ENCODE data around the gene NPC1L1.
"Not testable (repeated sequence)": the region's sequence is repeated elsewhere in the genome, so short reads cannot be mapped to it uniquely, and the experiment has no call there.

Gene NPC1L1

GRCh38 chr7:44508328-44509030 is 32.7 kb downstream of the NPC1L1 start:
- TF ChIP-seq ZBTB21 (tag by site-specific recombination; IDR thresholded peaks at IDR 0.05) = no peak
- TF ChIP-seq ZNF658 (tag by site-specific recombination; IDR thresholded peaks at IDR 0.05) = no peak
- TF ChIP-seq ZNF776 (tag by site-specific recombination; IDR thresholded peaks at IDR 0.05; ENCODE audit: borderline replicate concordance) = no peak
- TF ChIP-seq ZNF202 (tag by site-specific recombination; IDR thresholded peaks at IDR 0.05; ENCODE audit: borderline replicate concordance) = no peak
- no peak for TF ChIP-seq ZNF366 (tag by site-specific recombination; conservative IDR thresholded peaks at IDR 0.05)
- TF ChIP-seq, protein P1, sequence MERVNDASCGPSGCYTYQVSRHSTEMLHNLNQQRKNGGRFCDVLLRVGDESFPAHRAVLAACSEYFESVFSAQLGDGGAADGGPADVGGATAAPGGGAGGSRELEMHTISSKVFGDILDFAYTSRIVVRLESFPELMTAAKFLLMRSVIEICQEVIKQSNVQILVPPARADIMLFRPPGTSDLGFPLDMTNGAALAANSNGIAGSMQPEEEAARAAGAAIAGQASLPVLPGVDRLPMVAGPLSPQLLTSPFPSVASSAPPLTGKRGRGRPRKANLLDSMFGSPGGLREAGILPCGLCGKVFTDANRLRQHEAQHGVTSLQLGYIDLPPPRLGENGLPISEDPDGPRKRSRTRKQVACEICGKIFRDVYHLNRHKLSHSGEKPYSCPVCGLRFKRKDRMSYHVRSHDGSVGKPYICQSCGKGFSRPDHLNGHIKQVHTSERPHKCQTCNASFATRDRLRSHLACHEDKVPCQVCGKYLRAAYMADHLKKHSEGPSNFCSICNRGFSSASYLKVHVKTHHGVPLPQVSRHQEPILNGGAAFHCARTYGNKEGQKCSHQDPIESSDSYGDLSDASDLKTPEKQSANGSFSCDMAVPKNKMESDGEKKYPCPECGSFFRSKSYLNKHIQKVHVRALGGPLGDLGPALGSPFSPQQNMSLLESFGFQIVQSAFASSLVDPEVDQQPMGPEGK (tag by site-specific recombination; IDR thresholded peaks at IDR 0.05) = no peak
- TF ChIP-seq ZNF621 (tag by site-specific recombination; IDR thresholded peaks at IDR 0.05) = no peak
- TF ChIP-seq GLIS2 (tag by site-specific recombination; IDR thresholded peaks at IDR 0.05) = no peak
- TF ChIP-seq, protein P2, sequence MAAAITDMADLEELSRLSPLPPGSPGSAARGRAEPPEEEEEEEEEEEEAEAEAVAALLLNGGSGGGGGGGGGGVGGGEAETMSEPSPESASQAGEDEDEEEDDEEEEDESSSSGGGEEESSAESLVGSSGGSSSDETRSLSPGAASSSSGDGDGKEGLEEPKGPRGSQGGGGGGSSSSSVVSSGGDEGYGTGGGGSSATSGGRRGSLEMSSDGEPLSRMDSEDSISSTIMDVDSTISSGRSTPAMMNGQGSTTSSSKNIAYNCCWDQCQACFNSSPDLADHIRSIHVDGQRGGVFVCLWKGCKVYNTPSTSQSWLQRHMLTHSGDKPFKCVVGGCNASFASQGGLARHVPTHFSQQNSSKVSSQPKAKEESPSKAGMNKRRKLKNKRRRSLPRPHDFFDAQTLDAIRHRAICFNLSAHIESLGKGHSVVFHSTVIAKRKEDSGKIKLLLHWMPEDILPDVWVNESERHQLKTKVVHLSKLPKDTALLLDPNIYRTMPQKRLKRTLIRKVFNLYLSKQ (tag by site-specific recombination; IDR thresholded peaks at IDR 0.05; ENCODE audit: borderline replicate concordance) = no peak
- no peak for TF ChIP-seq ZNF560 (tag by site-specific recombination; IDR thresholded peaks at IDR 0.05; ENCODE audit: borderline replicate concordance)
- H3K27ac ChIP-seq (ENCODE audit: extremely low read depth, low read depth, low read length) = no peak overlapping the region
- no peaks in the 10 kb centered on the region for H3K9me3 ChIP-seq (ENCODE audit: control insufficient read depth, insufficient read depth, low read depth, low read length)
- H3K36me3 ChIP-seq (ENCODE audit: control insufficient read depth in 2 of 2, insufficient read depth in 1 of 2, low read length in 2 of 2) = no peaks in the 10 kb centered on the region
- H3K4me3 ChIP-seq (ENCODE audit: low read depth, low read length) = no peak overlapping the region
- no peaks in the 10 kb centered on the region for H3K4me1 ChIP-seq (ENCODE audit: control insufficient read depth, insufficient read depth, low read length)
- ChIA-PET POLR2A (no interaction called here), CTCF (interaction anchor here (0.6 to 1.6 kb wide), 2 partner anchors 26 to 268 kb away, joined by 3 to 6 read pairs; no protein-coding TSS in a partner anchor)

DNA sequence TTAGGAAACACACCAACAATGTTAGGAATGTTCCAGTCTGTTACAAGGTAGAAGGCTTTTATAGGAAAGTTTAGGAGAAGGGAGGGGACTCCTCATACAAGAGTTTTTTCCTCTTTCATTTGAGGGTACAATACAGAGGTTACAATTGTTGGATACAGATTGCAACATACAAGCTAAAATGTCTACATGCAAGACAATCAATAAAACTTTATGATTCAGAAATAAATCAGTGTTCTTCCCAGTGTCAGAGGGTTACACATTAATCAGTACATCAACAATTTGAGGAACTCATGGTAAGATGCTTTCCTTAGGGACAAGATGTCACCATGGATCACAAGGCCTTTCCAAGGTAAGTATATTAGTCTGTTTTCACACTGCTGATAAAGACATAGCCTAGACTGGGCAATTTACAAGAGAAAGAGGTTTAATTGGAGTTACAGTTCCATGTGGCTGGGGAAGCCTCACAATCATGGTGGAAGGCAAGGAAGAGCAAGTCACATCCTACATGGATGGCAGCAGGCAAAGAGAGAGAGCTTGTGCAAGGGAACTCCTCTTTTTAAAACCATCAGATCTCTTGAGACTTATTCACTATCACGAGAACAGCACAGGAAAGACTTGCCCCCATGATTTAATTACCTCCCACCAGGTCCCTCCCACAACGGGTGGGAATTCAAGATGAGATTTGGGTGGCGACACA is 34.4 kb downstream of the NPC1L1 start:
- H3K4me1 ChIP-seq (ENCODE audit: control insufficient read depth, insufficient read depth, low read length); H3K9me3 ChIP-seq (ENCODE audit: control insufficient read depth, insufficient read depth, low read depth, low read length); POLR2A ChIA-PET; H3K4me3 ChIP-seq (ENCODE audit: low read depth, low read length); H3K27ac ChIP-seq (ENCODE audit: extremely low read depth, low read depth, low read length); H3K36me3 ChIP-seq (ENCODE audit: control insufficient read depth in 2 of 2, insufficient read depth in 1 of 2, low read length in 2 of 2): not testable (repeated sequence)
- CTCF ChIA-PET = interaction anchor here (0.7 kb wide), 1 partner anchor 620 kb away, joined by 4 read pairs; no protein-coding TSS in a partner anchor

DNA sequence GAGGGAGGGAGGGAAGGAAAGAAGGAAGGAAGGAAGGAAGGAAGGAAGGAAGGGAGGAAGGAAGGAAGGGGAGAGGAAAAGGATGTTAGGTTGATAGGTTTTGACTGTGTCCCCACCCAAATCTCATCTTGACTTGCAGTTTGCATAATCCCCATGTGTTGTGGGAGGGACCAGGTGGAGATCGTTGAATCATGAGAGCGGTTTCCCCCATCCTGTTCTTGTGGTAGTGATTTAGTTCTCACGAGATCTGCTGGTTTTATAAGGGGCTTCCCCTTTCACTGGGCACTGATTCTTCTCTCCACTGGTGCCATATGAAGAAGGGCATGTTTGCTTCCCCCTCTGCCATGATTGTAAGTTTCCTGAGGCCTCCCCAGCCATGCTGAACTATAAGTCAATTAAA is 35.5 kb downstream of the NPC1L1 start:
- Histone ChIP-seq H3K4me1 (ENCODE audit: control insufficient read depth, insufficient read depth, low read length) (no peaks in the 10 kb centered on the region), H3K27ac (ENCODE audit: extremely low read depth, low read depth, low read length) (no peak overlapping the region), H3K4me3 (ENCODE audit: low read depth, low read length) (no peak overlapping the region), H3K36me3 (ENCODE audit: control insufficient read depth in 2 of 2, insufficient read depth in 1 of 2, low read length in 2 of 2) (no peaks in the 10 kb centered on the region), H3K9me3 (ENCODE audit: control insufficient read depth, insufficient read depth, low read depth, low read length) (no peaks in the 10 kb centered on the region)
- TF ChIP-seq ZNF366 (tag by site-specific recombination; conservative IDR thresholded peaks at IDR 0.05) = peak; percentile 41
- no peak for TF ChIP-seq ZNF24 (tag by site-specific recombination; IDR thresholded peaks at IDR 0.05)
- ChIA-PET CTCF (no interaction called here), POLR2A (no interaction called here)

GRCh38 chr7:44498230-44498954 is 42.7 kb downstream of the NPC1L1 start:
- Histone ChIP-seq H3K36me3 (ENCODE audit: control insufficient read depth in 2 of 2, insufficient read depth in 1 of 2, low read length in 2 of 2) (no peaks in the 10 kb centered on the region), H3K4me3 (ENCODE audit: low read depth, low read length) (no peak overlapping the region), H3K9me3 (ENCODE audit: control insufficient read depth, insufficient read depth, low read depth, low read length) (no peaks in the 10 kb centered on the region), H3K27ac (ENCODE audit: extremely low read depth, low read depth, low read length) (no peak overlapping the region), H3K4me1 (ENCODE audit: control insufficient read depth, insufficient read depth, low read length) (no peaks in the 10 kb centered on the region)
- no peak for TF ChIP-seq ZNF449 (tag by site-specific recombination; IDR thresholded peaks at IDR 0.05)
- no peak for TF ChIP-seq ZBTB21 (tag by site-specific recombination; IDR thresholded peaks at IDR 0.05)
- TF ChIP-seq ZNF175 (tag by site-specific recombination; IDR thresholded peaks at IDR 0.05) = no peak
- ChIA-PET POLR2A (interaction anchor here (0.6 kb wide), 1 partner anchor 501 kb away, joined by 4 read pairs; no protein-coding TSS in a partner anchor), CTCF (interaction anchor here (1.7 kb wide), 1 partner anchor 36 kb away, joined by 7 read pairs; no protein-coding TSS in a partner anchor)

Data from HEK293 (cell line).